C4-2B (cell line): Measurements from ENCODE around the gene TCERG1L.

Source experiments
- H3K27ac ChIP-seq: fragments of 450-650 bp; 2 replicates; pipeline ENCODE4 v1.5.1; 2017
- ZFX ChIP-seq: fragments of 450-650 bp; IDR thresholded peaks from 2 replicates; pipeline ENCODE4 v1.6.1; 2017
- TF ChIP-seq, protein P1 (sequence below): fragments of 450-650 bp; conservative IDR thresholded peaks from 2 replicates; pipeline ENCODE4 v1.5.1; 2017; ENCODE audit warnings: mild to moderate bottlenecking

Gene TCERG1L

GRCh38 chr10:131096031-131096430 is 215.5 kb downstream of the TCERG1L start:
- TF ChIP-seq ZFX, result no peak
- TF ChIP-seq, protein P1, sequence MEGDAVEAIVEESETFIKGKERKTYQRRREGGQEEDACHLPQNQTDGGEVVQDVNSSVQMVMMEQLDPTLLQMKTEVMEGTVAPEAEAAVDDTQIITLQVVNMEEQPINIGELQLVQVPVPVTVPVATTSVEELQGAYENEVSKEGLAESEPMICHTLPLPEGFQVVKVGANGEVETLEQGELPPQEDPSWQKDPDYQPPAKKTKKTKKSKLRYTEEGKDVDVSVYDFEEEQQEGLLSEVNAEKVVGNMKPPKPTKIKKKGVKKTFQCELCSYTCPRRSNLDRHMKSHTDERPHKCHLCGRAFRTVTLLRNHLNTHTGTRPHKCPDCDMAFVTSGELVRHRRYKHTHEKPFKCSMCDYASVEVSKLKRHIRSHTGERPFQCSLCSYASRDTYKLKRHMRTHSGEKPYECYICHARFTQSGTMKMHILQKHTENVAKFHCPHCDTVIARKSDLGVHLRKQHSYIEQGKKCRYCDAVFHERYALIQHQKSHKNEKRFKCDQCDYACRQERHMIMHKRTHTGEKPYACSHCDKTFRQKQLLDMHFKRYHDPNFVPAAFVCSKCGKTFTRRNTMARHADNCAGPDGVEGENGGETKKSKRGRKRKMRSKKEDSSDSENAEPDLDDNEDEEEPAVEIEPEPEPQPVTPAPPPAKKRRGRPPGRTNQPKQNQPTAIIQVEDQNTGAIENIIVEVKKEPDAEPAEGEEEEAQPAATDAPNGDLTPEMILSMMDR, result no peak
- no peak overlapping the region for H3K27ac ChIP-seq

- TF ChIP-seq, protein P1, result no peak
- TF ChIP-seq ZFX, result no peak
- H3K27ac ChIP-seq, result no peak overlapping the region; the same call in 1 of the 2 replicates
Measured at GRCh38 chr10:131095313-131095580, 216.3 kb downstream of the TCERG1L start.

DNA sequence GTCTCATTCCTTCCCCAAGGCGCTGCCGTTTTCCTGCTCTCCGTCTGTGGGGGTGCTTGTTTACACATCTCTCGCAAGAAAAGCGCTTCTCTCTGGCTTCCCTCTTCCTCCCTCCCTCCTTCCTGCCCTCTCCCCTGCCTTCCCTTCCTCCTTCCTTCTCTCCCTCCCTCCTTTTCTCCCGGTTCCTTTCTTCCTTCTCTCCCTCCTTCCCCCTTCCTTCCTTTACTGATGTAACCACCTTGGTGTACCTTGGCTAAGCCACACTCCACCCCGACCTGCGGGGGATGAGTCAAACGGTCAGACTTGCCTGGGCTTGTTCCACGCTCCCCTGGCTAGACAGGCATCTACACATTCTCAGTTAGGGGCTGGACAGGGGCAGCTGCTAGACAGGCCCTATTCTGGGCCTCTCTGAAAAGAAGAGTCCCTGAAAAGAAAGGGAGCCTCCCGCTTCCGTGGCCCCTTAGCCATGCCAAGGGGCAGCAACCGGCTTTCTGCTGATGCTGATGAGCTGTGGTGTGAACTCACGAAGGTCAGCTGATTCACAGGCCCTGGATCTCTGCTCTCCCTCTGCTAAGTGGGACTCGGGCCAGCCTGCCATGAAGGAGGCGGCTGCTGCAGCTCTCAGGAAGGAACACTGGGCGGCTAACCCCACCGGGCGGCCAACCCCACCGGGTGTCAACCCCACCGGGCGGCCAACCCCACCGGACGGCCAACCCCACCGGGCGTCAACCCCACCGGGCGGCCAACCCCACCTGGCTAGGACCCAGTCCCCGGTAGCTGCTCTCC is 216.8 kb downstream of the TCERG1L start:
- TF ChIP-seq ZFX, result no peak
- TF ChIP-seq, protein P1, result no peak
- no peak overlapping the region; the same call in 1 of the 2 replicates for H3K27ac ChIP-seq

GRCh38 chr10:131093795-131094366 is 217.6 kb downstream of the TCERG1L start:
- TF ChIP-seq ZFX, result no peak
- TF ChIP-seq, protein P1, result no peak
- no peak overlapping the region for H3K27ac ChIP-seq

DNA sequence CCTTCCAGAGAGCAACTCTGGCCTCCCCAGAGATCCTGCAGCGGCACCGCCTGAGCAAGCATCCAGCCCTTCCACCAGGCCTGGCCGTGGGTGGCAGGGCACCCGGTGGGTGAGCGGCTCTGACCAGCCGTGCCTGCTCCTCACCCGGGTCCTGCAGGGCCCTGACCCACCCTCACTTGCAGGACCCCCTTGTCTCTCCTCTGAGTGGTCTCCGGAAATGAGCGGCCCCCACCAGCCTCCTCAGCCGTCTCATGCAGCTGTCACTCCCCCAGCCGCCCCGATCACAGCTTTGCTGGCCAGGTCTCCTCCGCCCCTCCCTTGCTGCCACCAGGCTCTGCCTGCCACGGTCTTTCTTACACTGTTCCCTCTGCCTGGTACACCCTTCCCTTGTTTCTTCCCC is 218.2 kb downstream of the TCERG1L start:
- no peak for TF ChIP-seq ZFX
- TF ChIP-seq, protein P1, result no peak
- H3K27ac ChIP-seq, result no peak overlapping the region

DNA sequence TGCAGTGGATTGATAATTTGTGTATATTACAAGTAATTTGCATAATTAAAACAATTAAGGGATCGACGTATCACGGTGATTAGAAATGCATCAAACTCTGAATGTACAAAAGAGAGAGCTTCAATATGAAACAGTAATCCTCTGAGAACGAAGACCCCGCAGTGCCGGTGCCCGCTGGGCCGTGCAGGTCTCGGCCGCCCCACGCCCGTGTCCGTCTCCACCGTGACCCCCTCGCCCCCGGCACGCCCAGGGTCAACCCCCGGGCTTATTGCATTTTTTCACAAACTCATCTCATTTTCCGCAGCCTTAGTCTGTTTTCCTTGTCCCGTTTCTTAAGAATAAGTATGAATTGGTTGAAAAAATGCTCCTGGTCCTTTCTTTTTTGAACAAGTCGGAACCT is 218.6 kb downstream of the TCERG1L start:
- H3K27ac ChIP-seq, result no peak overlapping the region
- TF ChIP-seq ZFX, result no peak
- TF ChIP-seq, protein P1, result no peak

GRCh38 chr10:131092386-131092785 is 219.1 kb downstream of the TCERG1L start:
- TF ChIP-seq, protein P1, result no peak
- TF ChIP-seq ZFX, result no peak
- no peak overlapping the region for H3K27ac ChIP-seq
